GM19023 (cell line): Measurements from ENCODE around the gene TAC4.
"Not testable (repeated sequence)": the region's sequence is repeated elsewhere in the genome, so short reads cannot be mapped to it uniquely, and the experiment has no call there.

Experiments used
- ATAC-seq: cut with Tn5 transposase; IDR thresholded peaks from one replicate; pipeline ENCODE4 v1.9.1; 2021; ENCODE audit warnings: mild to moderate bottlenecking, moderate library complexity; ENCODE audit not compliant: unreplicated experiment

Gene TAC4

GRCh38 chr17:49843774-49844350 is 4.0 kb downstream of the TAC4 start:
- no peak for ATAC-seq

- ATAC-seq, result no peak
Measured at GRCh38 chr17:49842846-49843245, 5.0 kb downstream of the TAC4 start.

GRCh38 chr17:49842371-49842770 is 5.5 kb downstream of the TAC4 start:
- no peak for ATAC-seq

GRCh38 chr17:49841548-49841947 is 6.3 kb downstream of the TAC4 start:
- no peak for ATAC-seq

- no peak for ATAC-seq
Measured at GRCh38 chr17:49839455-49839854, 8.4 kb downstream of the TAC4 start.

- no peak for ATAC-seq
Measured at GRCh38 chr17:49836111-49837030, 11.5 kb downstream of the TAC4 start.

- ATAC-seq, result no peak
Measured at GRCh38 chr17:49835472-49835871, 12.4 kb downstream of the TAC4 start.

- ATAC-seq, result no peak
Measured at GRCh38 chr17:49834118-49834743, 13.6 kb downstream of the TAC4 start.

GRCh38 chr17:49832840-49833599 is 14.8 kb downstream of the TAC4 start:
- ATAC-seq, result no peak

- no peak for ATAC-seq
Measured at GRCh38 chr17:49830605-49831004, 17.3 kb downstream of the TAC4 start.

GRCh38 chr17:49829026-49829425 is 18.8 kb downstream of the TAC4 start:
- ATAC-seq, result no peak

- ATAC-seq, result not testable (repeated sequence)
Measured at GRCh38 chr17:49828325-49828724, 19.5 kb downstream of the TAC4 start.

GRCh38 chr17:49825645-49826044 is 22.2 kb downstream of the TAC4 start:
- ATAC-seq, result no peak

- ATAC-seq, result no peak
Measured at GRCh38 chr17:49823614-49824013, 24.3 kb downstream of the TAC4 start.

GRCh38 chr17:49822829-49823228 is 25.0 kb downstream of the TAC4 start:
- ATAC-seq, result no peak

GRCh38 chr17:49821916-49822315 is 26.0 kb downstream of the TAC4 start:
- ATAC-seq, result no peak

- ATAC-seq, result no peak
Measured at GRCh38 chr17:49821466-49821865, 26.4 kb downstream of the TAC4 start.

- ATAC-seq, result no peak
Measured at GRCh38 chr17:49820773-49821172, 27.1 kb downstream of the TAC4 start.

GRCh38 chr17:49819651-49820050 is 28.2 kb downstream of the TAC4 start:
- ATAC-seq, result no peak

- ATAC-seq, result no peak
Measured at GRCh38 chr17:49819138-49819537, 28.7 kb downstream of the TAC4 start.

- ATAC-seq, result no peak
Measured at GRCh38 chr17:49817993-49818392, 29.9 kb downstream of the TAC4 start.
